ENCODE data around the gene CSRP1. TPM values are rescaled to one million over a fixed set of nuclear protein-coding genes. Genes with fewer than 3 reads are reported as not detected.

The CSRP1 gene
- total and polyA plus RNA-seq, 2 experiments from 2014 or later: 5.8 to 29.9 TPM

DNA sequence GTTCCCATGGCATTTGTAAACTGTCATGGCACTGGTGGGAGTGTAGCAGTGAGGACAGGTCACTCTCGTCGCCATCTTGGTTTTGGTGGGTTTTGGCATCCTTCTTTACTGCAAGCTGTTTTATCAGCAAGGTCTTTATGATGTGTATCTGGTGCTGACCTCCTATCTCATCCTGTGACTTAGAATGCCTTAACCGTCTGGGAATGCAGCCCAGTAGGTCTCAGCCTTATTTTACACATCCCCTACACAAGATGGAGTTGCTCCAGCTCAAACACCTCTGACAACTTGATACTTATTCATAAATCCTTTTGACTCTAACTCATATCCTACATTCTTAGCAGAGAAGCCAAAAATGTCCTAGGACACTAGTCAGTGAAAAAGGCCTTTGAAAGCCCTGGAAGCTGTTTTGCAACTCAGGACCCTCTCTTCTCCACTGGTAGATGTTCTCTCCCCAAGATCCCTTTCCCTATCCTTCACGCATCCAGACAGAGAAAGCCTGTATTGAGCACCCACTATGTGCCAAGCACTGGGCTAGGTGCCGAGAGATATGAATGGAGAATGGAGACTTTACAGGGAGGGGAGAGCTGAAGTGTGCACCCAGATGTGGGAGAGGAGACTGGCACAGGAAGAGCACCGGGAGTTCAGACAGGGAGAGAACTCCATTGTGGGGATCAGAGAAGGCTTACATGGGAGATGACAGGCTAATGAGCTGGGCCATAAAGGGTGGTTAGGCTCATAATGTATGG lies 6.7 kb upstream of the CSRP1 start:
- peaks cover 12% of the 10 kb centered on the region for H3K9me2 ChIP-seq (ENCODE audit: insufficient read depth)
- Mint-ChIP-seq H3K27me3 (ENCODE audit: insufficient read depth, low read depth, poor library complexity) (peaks cover 11% of the 10 kb centered on the region), H3K9me3 (no peaks in the 10 kb centered on the region), H3K36me3 (ENCODE audit: low read depth) (no peaks in the 10 kb centered on the region), H3K4me3 (no peak overlapping the region), H3K27ac (no peak overlapping the region), H3K4me1 (peaks cover 22% of the 10 kb centered on the region)
- no peak for ATAC-seq
- H3F3A ChIP-seq (replicated peaks; ENCODE audit: low read depth): no peaks in the 10 kb centered on the region
- H3K79me2 ChIP-seq (replicated peaks; ENCODE audit: insufficient read depth): no peaks in the 10 kb centered on the region
- no peaks in the 10 kb centered on the region for H4K20me1 ChIP-seq (replicated peaks; ENCODE audit: insufficient read depth)
- no peak overlapping the region for H3K4me3 ChIP-seq
- no peak overlapping the region for H3K27ac ChIP-seq (ENCODE audit: low read depth)
- peaks cover 6% of the 10 kb centered on the region; the same call in 1 of the 2 replicates for H3K27me3 ChIP-seq (ENCODE audit: insufficient read depth)
- H2AFZ ChIP-seq: peak overlapping the region; percentile 59; the same call in 1 of the 2 replicates
- H3K36me3 ChIP-seq (ENCODE audit: insufficient read depth): no peaks in the 10 kb centered on the region
- no peak for DNase-seq (ENCODE audit: low spot score)
- TF ChIP-seq ZNF114 (CRISPR knock-in tag; IDR thresholded peaks at IDR 0.05): no peak
- TF ChIP-seq STAT1 (IDR thresholded peaks at IDR 0.05; ENCODE audit: unreplicated experiment): no peak
- no peak for TF ChIP-seq ZNF462 (CRISPR knock-in tag; IDR thresholded peaks at IDR 0.05)
- TF ChIP-seq POLR2AphosphoS5 (IDR thresholded peaks at IDR 0.05; ENCODE audit: low read depth): no peak
- TF ChIP-seq EZH2phosphoT487 (IDR thresholded peaks at IDR 0.05; ENCODE audit: unreplicated experiment): no peak
- TF ChIP-seq JUNB (IDR thresholded peaks at IDR 0.05; ENCODE audit: unreplicated experiment): no peak
- TF ChIP-seq EZH2 (IDR thresholded peaks at IDR 0.05; ENCODE audit: low read depth, unreplicated experiment): no peak
- H3K4me2 ChIP-seq: no peak overlapping the region
- H3K4me1 ChIP-seq (ENCODE audit: insufficient read depth): peaks cover 6% of the 10 kb centered on the region
